GM21528 (cell line): Measurements from ENCODE around the gene ATP6V1C2.
A peak's percentile ranks its signal among the peaks of the same experiment; 100 is the strongest.
"Not testable (repeated sequence)": the region's sequence is repeated elsewhere in the genome, so short reads cannot be mapped to it uniquely, and the experiment has no call there.

ENCODE experiments used
- ATAC-seq: cut with Tn5 transposase; IDR thresholded peaks from one replicate; pipeline ENCODE4 v1.9.1; 2021; ENCODE audit warnings: mild to moderate bottlenecking, moderate library complexity; ENCODE audit not compliant: unreplicated experiment, low FRiP score

The ATP6V1C2 gene

DNA sequence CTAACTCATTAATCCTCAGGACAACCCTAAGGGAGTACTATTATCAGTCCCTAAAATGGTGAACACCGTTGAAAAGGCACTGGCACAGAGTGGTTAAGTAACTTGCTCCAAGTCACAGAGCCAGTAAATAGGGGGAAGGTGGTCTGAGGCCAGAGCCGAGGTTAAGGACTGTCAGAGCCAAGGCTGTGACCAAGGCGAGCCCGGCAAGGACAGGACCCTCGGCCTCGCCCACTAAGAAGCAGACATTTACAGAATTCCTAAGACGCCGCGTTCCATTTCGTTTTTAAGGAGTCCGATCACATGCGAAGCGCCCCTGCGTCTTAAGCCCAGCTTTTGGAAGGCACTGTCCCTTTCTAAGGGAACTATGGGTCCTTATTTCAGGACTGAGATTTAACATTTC, 90.1 kb downstream of the ATP6V1C2 start:
- ATAC-seq: no peak

DNA sequence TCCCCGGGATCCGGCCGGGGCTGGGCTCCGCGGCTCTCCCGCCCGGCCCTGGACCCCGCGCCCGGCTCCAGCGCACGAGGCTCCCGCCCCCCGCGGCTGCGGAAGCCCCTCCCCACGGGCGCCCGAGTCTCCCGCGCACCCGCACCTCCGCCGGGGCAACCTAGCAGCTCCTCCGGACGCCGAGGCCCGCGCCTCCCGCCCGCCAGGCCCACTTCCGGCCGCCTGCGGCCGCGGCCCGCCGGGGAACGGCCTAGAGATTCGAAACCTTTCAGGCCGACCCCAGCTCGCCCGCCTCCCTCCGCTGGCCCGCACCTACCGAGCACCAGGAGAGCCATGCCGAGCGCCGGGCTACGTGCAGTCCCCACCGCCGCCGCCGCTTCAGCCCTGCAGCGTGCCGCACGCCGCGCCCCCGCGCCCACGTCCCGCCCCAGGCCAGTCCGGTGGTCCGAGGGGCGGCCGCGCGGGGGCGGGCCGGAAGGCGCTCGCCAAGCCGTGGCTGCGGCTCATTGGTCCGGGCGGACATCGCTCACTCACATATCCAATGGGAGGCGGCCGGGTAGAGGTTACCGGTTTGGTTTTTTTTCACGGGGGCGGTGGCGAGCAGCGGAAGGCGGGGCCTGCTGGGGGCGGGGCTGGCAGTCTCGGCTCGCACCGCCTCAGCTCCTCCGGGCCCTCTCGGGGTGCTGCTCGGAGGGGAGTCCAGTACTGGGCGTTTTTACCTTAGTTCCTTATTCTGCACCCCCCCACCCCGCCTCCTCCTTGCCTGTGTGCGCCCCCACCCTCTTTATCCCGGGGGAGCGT, 91.1 kb downstream of the ATP6V1C2 start, which contains the start of gene PDIA6:
Gene PDIA6, minus strand, starts transcription at position 424 of the 801 bp plus-strand sequence. Its CDS starts 89 bp downstream, at position 335.
- ATAC-seq: peak; percentile 90

GRCh38 chr2:10813163-10814138, 92.0 kb downstream of the ATP6V1C2 start:
- ATAC-seq: not testable (repeated sequence)

DNA sequence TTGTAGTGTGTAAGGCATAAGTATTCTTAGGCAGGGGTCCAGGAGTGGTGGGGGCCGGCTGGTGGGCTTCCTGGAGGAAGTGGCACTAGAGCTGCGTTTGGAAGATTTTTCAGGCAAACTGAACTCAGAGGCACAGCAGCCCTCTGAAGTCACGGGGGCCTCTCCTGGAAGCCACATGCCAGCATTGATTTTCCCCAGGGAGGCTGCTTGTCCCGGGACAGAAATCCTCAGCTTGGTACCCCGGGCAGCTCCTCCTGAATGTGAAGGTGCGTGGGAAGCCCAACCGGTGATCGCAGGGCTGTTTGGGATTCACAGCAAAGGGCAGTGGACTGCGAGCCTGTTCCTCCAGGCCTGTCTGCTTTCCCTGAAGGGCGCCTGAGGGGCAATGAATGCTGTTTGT, 92.7 kb downstream of the ATP6V1C2 start:
- ATAC-seq: no peak

- ATAC-seq: no peak
These were observed 93.3 kb downstream of the ATP6V1C2 start for GRCh38 chr2:10814571-10815331.

DNA sequence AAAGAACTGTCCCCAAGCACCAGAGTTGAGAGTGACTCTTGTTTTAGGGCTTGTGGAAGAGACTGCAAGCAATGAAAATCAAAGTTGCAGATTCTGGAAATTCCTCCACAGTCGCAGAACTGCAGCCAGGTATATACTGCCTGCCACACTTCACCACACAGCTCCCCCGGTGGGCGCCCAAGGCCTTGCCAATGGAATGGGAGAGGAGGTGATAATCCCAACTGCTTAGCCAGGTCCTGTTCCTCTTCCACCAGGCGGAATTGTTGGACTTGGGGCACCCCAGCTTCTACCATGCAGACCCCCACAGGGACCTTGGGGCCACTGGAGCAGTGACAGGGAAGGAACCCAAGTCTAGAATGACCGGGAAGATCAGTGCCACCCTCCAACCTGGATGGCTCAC, 96.0 kb downstream of the ATP6V1C2 start:
- ATAC-seq: no peak

DNA sequence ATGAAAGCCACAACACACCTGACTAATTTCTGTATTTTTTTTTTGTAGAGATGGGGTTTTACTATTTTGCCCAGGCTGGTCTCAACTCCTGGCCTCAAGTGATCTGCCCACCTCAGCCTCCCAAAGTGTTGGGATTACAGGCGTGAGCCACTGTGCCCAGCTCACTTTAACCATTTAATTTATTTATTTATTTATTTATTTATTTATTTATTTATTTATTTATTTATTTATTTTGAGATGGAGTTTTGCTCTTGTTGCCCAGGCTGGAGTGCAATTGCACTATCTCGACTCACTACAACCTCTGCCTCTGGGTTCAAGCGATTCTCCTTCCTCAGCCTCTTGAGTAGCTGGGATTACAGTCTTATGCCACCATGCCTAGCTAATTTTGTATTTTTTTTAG, 96.9 kb downstream of the ATP6V1C2 start:
- ATAC-seq: not testable (repeated sequence)

DNA sequence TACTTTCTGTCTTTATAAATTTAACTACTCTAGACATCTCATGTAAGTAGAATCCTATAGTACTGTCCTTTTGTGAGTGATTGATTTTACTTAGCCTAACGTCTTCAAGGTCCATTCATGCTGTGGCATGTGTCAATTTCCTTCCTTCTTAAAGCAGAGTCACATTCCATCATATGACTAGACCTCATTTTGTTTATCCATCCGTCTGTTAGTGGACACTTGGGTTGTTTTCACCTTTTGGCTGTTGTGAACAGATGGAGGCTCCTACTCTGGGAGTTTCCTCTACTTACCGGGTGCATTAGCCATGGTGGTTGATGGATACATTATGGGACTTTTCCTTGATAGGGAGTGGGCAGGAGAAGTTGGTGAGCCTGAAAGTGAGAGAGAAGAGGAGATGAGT, 97.6 kb downstream of the ATP6V1C2 start:
- ATAC-seq: no peak

GRCh38 chr2:10819714-10820314, 98.4 kb downstream of the ATP6V1C2 start:
- no peak for ATAC-seq

- ATAC-seq: no peak
These were observed 99.1 kb downstream of the ATP6V1C2 start for GRCh38 chr2:10820562-10820961.

DNA sequence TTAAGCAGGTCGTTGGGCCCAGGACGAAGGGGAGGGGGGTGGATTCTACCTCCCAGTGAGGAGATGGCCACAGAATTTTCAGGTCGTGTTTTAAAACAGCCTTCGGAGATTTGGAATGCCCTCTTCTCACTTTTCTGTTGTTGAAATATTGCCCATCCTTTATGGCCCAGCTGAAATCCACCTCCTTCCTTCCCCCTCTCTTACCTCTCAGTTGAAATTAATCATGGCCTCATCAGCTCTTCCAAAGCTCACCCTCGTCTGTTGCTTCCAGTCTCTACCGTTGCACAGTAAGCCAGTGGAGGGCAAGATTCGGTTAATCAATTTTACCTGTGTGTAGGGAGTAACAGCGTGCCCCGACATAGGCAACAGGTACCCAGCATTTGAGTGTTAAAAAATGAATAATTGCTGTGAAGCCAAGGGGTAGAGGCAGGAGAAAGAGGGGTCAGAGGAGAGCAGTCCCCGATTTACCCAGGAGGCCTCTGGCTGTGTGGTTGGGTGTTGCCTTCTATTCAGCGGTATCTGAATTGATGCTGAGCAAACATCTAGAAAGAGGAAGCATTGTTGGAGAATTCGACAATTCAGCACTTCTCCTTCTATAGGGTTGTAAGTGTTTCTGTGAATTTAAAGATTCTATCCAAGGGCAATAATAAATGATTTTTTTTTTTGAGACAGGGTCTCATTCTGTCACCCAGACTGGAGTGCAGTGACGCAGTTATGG, 99.7 kb downstream of the ATP6V1C2 start:
- no peak for ATAC-seq

DNA sequence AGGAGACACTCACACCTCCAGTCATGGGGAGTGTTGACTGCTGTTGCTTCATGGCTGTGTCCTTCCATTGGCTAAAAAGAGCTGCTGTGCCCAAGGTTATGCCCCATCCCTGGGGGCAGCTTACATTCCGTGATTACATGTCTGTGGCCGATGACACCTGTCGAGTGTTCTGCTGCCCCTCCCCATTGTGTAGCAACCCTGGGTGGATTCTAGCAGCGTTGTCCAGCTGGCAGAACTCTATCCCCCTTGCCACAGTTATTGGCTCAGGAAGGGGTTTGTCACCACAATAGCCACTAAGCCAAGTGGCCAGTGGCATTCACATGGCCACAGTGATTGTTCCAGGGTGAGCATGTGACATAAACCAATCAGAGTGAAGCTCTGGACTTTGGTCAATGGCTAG, 102.8 kb downstream of the ATP6V1C2 start:
- ATAC-seq: no peak

- ATAC-seq: no peak
These were observed 104.6 kb downstream of the ATP6V1C2 start for GRCh38 chr2:10826026-10826425.

DNA sequence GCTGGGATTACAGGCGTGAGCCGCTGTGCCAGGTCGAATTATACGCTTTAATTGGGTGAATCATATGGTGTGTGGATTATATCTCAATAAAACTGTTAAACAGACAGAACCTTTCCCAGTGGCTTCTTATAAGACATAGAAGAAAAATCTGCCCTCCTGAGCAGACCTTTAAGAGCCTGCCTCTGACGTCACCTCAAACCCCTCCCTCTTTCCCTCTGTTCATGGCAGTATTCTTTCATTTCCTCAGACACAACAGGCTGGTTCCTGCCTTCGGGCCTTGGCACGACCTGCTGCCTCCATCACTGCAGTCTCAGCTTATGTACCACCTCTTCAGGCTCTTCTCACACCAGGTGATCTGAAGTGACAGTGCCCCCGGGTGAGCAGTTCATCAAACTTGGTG, 105.2 kb downstream of the ATP6V1C2 start:
- ATAC-seq: no peak

GRCh38 chr2:10828346-10828745, 106.9 kb downstream of the ATP6V1C2 start:
- no peak for ATAC-seq

- no peak for ATAC-seq
These were observed 107.9 kb downstream of the ATP6V1C2 start for GRCh38 chr2:10829299-10829698.

DNA sequence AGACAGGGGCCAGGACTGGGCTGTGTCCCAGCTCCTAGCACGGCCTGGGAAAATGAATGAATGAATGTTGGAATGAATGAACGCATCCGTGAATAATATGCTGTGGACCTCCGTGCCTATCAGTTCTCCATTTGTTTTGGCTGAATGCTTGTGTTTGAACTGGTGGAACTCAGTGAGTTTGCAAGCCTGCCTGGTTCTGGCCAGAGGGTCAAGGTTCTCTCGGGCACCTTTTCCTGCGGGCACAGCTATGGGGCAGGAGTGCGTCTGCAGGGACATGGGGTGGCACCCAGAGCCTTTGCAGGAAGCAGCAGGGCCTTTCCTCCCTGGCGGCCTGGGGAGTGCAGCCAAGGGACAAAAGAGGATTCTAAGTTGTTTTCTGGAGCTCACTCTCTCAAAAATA, 108.8 kb downstream of the ATP6V1C2 start:
- ATAC-seq: no peak

DNA sequence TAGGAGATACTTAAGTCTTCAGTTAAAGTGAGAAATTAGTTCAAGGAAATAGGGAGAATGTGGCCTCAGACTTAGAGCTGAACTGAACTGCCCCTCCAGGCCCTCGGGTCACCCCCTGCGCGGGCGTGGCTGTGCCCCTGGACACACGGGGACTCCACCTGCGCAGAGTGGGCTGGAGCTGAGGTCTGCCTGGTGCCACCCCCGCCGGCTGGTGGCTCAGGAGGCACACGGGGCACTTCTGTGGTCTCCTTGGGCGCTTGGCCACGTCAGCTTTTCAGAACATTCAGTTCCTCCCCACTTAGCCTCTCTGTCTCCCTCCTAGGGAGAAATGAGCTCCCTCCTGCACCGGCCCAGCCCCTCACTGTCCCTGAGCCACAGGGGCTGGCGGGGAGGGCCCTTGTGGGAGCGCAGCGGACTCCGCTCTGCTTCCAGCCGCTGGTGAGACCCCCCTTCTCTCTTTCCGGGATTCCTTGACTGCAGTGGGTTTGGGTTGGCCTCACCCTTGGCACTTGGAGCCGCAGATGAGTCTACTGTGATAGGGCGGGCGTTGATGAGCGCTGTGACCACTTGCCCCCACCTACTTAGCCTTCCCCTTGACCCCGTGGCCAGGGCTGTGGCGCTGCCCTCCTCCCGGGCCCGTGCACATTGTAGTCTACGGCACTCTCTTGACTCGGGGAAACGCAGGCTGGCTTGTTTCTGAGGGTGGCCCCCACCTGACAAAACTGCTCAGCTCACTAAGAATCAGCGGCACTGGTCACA, 109.4 kb downstream of the ATP6V1C2 start:
- no peak for ATAC-seq
